Stimulated activated CD8-positive, alpha-beta memory T cell treated with anti-CD3 and anti-CD28 coated beads, Interleukin-12 subunit alpha, Interleukin-12 subunit beta, amount 100 ng/mL, for 1 hour (primary cell): Measurements from ENCODE around the gene WDR1.

Experiments
- DNase-seq: peaks from one replicate; pipeline ENCODE4 v3.0.0-alpha.2; 2020; ENCODE audit warnings: low read depth

The WDR1 gene

DNA sequence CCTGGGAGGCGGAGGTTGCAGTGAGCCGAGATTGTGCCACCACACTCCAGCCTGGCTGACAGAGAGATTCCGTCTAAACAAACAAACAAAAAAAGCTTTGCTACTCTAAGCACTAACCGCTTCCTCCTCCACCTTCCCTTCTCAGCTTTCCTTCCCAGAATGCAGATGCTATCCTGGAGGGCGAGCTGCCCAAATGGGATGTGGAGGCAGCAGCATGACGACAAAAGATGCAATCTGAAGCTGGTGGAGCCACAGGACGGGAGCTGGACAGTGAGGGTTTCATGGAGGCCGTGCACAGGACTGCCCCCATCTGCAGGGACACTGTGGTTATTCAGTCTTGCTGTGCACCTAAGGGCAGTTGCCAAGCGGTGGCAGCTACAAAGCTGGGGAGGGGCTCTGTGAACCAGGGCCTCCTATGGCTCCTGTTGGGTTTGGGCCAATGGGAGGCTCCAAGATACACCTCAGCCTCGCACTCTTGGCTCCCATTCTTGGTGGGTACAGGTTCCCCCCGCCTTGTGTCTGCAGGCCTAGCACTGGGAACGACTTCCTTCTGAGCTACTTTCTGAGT is 47.4 kb downstream of the WDR1 start:
- DNase-seq: no peak

GRCh38 chr4:10066670-10067651 is 49.6 kb downstream of the WDR1 start:
- no peak for DNase-seq

DNA sequence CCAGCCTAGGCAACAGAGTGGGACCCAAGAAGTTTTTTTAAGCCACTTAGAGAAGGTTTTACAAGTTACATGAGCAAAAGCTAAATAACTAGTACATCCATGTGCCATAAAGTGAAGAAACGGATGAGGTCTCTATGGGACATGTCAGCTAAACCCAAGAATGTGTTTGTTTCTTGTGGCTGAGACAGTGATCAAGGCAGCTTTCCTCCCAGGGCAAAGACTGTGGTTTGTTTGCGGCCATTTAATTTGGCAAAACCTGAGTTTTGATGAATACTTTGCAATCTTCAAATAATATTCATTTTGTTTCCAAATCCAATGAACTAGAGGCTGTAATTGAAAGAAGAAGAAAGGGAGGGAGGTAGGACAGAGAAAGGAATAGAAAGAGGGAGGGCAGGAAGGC is 50.4 kb downstream of the WDR1 start:
- no peak for DNase-seq

- DNase-seq: no peak
Measured at GRCh38 chr4:10063544-10064300, 52.9 kb downstream of the WDR1 start.

DNA sequence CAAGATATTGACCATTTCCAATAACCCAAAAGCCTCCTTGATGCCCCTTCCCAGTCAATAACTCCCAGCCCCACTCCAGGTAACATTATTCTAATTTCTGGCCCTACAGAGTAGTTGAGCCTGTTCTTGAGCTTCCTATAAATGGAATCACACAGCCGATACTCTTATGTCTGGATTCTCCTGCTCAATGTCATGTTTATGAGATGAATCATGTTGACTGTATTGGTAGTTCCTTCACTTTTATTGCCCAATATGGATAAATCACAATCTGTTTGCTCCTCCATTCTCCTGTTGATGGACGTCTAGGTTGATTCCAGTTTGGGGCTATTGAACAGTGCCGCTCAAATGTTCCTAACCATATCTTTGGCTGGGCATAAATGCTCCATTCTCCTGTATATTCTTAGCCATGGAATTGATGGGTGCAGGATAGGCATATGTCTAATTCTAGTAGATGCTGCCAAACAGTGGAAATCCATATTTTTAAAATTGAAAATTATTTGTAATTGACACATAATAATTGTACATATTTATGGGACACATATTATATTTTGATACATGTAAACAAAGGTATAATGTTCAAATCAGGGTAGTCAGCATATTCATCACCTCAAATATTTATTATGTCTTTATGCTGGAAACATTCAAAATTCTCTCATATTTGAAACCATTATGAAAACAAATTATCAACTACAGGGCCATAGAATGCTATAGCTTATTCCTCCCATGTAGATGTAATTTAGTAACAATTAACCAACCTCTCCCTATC is 54.8 kb downstream of the WDR1 start:
- no peak for DNase-seq

GRCh38 chr4:10058371-10058770 is 58.2 kb downstream of the WDR1 start:
- no peak for DNase-seq

DNA sequence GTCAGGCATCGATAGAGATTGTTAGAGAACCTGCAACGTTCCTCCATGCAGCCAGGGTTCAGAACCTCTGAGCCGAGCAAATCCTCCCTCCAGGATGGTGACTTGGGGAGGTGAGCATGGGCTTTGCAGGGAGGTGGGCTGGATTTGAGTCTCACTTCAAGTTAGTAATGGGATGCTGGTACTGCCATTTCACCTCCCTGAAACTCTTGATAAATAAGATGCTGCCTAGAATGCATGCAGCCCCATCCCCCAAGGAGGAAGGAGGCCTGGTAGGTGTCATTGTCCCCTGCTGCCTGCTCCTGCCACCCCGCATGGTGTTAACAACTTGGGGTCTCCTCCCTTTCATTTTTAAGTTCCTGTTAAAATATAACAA is 59.6 kb downstream of the WDR1 start:
- DNase-seq: no peak

GRCh38 chr4:10056334-10057022 is 60.1 kb downstream of the WDR1 start:
- no peak for DNase-seq

- DNase-seq: no peak
Measured at GRCh38 chr4:10055871-10056270, 60.7 kb downstream of the WDR1 start.

GRCh38 chr4:10054571-10055041 is 62.0 kb downstream of the WDR1 start:
- no peak for DNase-seq

DNA sequence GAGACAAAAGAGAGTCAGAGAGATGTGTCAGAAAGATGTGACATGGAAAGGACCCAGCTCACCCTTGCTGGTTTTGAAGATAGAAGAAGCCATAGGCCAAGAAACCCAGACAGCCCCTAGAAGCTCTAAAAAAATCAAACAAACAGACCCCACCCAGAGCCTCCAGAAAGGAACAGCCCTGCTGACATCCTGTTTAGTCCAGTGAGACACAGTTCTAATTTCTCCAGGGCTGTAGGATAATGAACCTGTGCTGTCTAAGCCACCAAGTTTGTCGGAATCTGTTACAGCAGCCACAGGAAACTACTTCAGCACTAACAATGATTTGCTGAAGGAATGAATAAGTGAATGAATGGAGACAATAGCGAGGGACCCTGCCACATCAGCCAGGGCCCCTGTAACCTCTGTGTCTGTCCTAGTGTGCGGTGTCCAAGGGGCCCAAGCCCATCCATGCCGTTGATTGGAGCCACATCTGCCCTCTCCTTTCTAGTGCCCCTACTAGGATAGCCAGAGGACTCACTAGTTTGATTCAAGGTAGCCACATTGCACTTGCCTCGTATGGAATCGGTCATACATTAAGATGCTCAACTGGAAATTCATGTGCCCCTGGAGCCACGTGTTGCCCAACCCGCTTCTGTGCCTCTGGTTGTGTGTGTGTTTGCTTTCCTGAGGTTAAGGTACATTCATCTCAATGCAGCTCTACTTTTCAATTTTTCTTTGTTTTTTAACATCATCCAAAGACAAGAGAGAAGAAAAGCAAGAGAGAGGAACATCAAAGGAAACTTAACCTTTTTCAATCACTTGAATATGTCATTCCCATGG is 62.8 kb downstream of the WDR1 start:
- DNase-seq: no peak

DNA sequence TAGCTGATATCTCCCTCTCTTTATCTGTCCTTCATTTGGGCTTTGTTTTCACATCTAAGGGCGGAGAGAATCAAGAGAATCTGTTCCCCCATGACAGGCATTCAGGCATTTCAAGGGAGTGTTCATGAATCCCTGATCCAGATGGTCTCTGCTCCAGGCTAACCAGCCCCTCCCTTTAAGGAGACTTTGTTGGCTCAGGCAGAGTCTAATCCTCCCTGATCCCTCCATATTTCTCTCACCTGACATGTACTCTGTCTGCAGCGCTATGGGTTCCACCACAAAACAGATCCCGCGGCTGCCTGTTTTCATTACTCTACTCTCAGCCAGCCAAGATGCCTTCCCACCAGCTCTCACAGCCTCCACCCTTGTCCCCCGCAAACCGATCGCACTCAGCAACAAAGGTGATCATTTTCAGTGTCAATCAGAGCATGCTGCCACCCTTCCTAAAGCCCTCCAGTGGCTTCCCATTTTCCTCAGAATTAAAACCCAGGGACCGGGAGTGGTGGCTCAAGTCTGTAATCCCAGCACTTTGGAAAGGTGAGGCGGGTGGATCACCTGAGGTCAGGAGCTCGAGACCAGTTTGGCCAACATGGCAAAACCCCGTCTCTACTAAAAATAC is 65.0 kb downstream of the WDR1 start:
- no peak for DNase-seq

DNA sequence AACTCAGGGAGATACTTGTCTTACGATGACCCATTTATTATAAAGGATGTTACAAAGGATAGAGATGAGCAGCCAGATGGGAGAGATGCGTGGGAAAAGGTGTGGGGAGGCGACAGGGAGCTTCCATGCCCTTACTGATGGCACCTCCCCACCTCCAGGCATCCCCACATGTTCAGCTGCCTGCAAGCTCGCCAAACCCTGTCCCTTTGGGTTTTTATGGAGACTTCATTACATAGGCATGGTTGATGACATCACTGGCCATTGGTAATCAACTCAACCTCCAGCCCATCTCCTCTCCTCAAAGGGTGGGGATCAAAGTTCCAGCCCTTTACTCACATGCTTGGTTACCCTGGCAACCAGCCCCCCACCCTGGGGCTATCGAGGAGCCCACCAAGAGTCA is 65.9 kb downstream of the WDR1 start:
- no peak for DNase-seq

- DNase-seq: no peak
Measured at GRCh38 chr4:10050261-10050661, 66.3 kb downstream of the WDR1 start.

GRCh38 chr4:10048941-10049697 is 67.5 kb downstream of the WDR1 start:
- DNase-seq: no peak

GRCh38 chr4:10047967-10048366 is 68.6 kb downstream of the WDR1 start:
- DNase-seq: no peak

- no peak for DNase-seq
Measured at GRCh38 chr4:10046471-10046870, 70.1 kb downstream of the WDR1 start.

- no peak for DNase-seq
Measured at GRCh38 chr4:10045481-10045880, 71.1 kb downstream of the WDR1 start.

GRCh38 chr4:10041036-10041435 is 75.6 kb downstream of the WDR1 start:
- no peak for DNase-seq
